Mesenchymal stem cell (in vitro differentiated cells and primary cell): Measurements from ENCODE around the gene UBE2F.

Experiments used
- DNase-seq: peaks from one replicate; pipeline ENCODE4 v3.0.0-alpha.2; 2013
- H2AFZ ChIP-seq: one replicate; pipeline ENCODE4 v1.6.1; 2013; ENCODE audit warnings: low read depth, mild to moderate bottlenecking, control low read depth, inconsistent platforms, low read length, moderate library complexity
- H2AK5ac ChIP-seq: 2 replicates; pipeline ENCODE4 v1.6.1; 2013; ENCODE audit warnings: low read length, moderate library complexity, mild to moderate bottlenecking, inconsistent platforms; ENCODE audit not compliant: severe bottlenecking
- H2BK120ac ChIP-seq: one replicate; pipeline ENCODE4 v1.6.1; 2013; ENCODE audit warnings: low read depth, mild to moderate bottlenecking, inconsistent platforms, low read length, moderate library complexity
- H2BK12ac ChIP-seq, 2 experiments: one replicate each; pipeline ENCODE4 v1.6.1; 2013; ENCODE audit warnings: inconsistent platforms in 2 of 2, low read length in 2 of 2, mild to moderate bottlenecking in 2 of 2, moderate library complexity in 2 of 2, control low read depth in 1 of 2
- H2BK15ac ChIP-seq: one replicate; pipeline ENCODE4 v1.6.1; 2013; ENCODE audit warnings: mild to moderate bottlenecking, low read depth, inconsistent platforms; ENCODE audit not compliant: poor library complexity, severe bottlenecking
- H2BK5ac ChIP-seq: 2 replicates; pipeline ENCODE4 v1.6.1; 2013; ENCODE audit warnings: low read depth, mild to moderate bottlenecking, low read length, control low read depth, inconsistent platforms; ENCODE audit not compliant: poor library complexity, severe bottlenecking
- H3K14ac ChIP-seq, 2 experiments: one replicate each; pipeline ENCODE4 v1.6.1; 2013; ENCODE audit warnings: inconsistent platforms in 2 of 2, low read length in 2 of 2, control low read depth in 1 of 2, mild to moderate bottlenecking in 1 of 2, moderate library complexity in 1 of 2
- H3K18ac ChIP-seq, 2 experiments: one replicate each; pipeline ENCODE4 v1.6.1; 2013; ENCODE audit warnings: inconsistent platforms in 2 of 2, low read length in 2 of 2, control low read depth in 1 of 2, low read depth in 1 of 2, mild to moderate bottlenecking in 1 of 2
- H3K23ac ChIP-seq, 2 experiments: one replicate each; pipeline ENCODE4 v1.6.1; 2013; ENCODE audit warnings: inconsistent platforms in 2 of 2, low read length in 2 of 2, mild to moderate bottlenecking in 2 of 2, moderate library complexity in 2 of 2, control low read depth in 1 of 2
- H3K27ac ChIP-seq: 2 replicates; pipeline ENCODE4 v1.5.1; 2013; ENCODE audit warnings: mild to moderate bottlenecking, moderate library complexity, low read length, control low read depth, inconsistent platforms; ENCODE audit not compliant: poor library complexity, severe bottlenecking
- H3K27me3 ChIP-seq, 2 experiments: 2 replicates each; pipeline versions ENCODE4 v1.6.1 to v1.7.0; 2013; ENCODE audit warnings: low read length in 2 of 2, mild to moderate bottlenecking in 2 of 2, moderate library complexity in 2 of 2, control low read depth in 1 of 2, inconsistent platforms in 1 of 2; ENCODE audit not compliant: control insufficient read depth in 1 of 2, insufficient read depth in 1 of 2
- H3K36me3 ChIP-seq, 2 experiments: 2 replicates each; pipeline versions ENCODE4 v1.6.1 to v1.7.0; 2013; ENCODE audit warnings: low read length in 2 of 2, control low read depth in 1 of 2, inconsistent platforms in 1 of 2, low read depth in 1 of 2, mild to moderate bottlenecking in 1 of 2; ENCODE audit not compliant: insufficient read depth in 2 of 2, control insufficient read depth in 1 of 2
- H3K4ac ChIP-seq, 2 experiments: one replicate each; pipeline ENCODE4 v1.6.1; 2013; ENCODE audit warnings: inconsistent platforms in 2 of 2, low read length in 2 of 2, mild to moderate bottlenecking in 2 of 2, moderate library complexity in 2 of 2, control low read depth in 1 of 2, low read depth in 1 of 2
- H3K4me1 ChIP-seq: 2 replicates; pipeline ENCODE4 v1.6.1; 2013; ENCODE audit warnings: low read depth, low read length, control low read depth; ENCODE audit not compliant: control insufficient read depth, insufficient read depth
- H3K4me2 ChIP-seq: 2 replicates; pipeline ENCODE4 v1.6.1; 2013; ENCODE audit warnings: low read length, mild to moderate bottlenecking, inconsistent platforms; ENCODE audit not compliant: poor library complexity, severe bottlenecking
- H3K4me3 ChIP-seq, 2 experiments: 2 replicates each; pipeline versions ENCODE4 v1.5.1 to v1.7.0; 2013; ENCODE audit warnings: low read length in 2 of 2, mild to moderate bottlenecking in 2 of 2, control low read depth in 1 of 2, low read depth in 1 of 2; ENCODE audit not compliant: insufficient read depth in 1 of 2
- H3K79me1 ChIP-seq: replicated peaks from 2 replicates; pipeline ENCODE4 v1.6.1; 2013; ENCODE audit warnings: mild to moderate bottlenecking, control low read depth, low read length, inconsistent platforms; ENCODE audit not compliant: poor library complexity, severe bottlenecking
- H3K9ac ChIP-seq: 2 replicates; pipeline ENCODE4 v1.7.0; 2013; ENCODE audit warnings: mild to moderate bottlenecking, low read length, moderate library complexity
- H3K9me3 ChIP-seq: 2 replicates; pipeline ENCODE4 v1.7.0; 2013; ENCODE audit warnings: mild to moderate bottlenecking, low read length; ENCODE audit not compliant: control insufficient read depth
- H4K8ac ChIP-seq: one replicate; pipeline ENCODE4 v1.6.1; 2013; ENCODE audit warnings: inconsistent platforms, mild to moderate bottlenecking, low read length, moderate library complexity
- H4K91ac ChIP-seq: one replicate; pipeline ENCODE4 v1.6.1; 2013; ENCODE audit warnings: mild to moderate bottlenecking, low read length, inconsistent platforms
- whole genome bisulfite sequencing: methylation state at CpG from one replicate; pipeline ENCODE4 v1.1.7; 2013; ENCODE audit warnings: mixed read lengths; 5-methylcytosine and 5-hydroxymethylcytosine counted together

The UBE2F gene

GRCh38 chr2:238084761-238085160 is 117.9 kb downstream of the UBE2F start:
- no peaks in the 10 kb centered on the region for H3K4me1 ChIP-seq
- H3K9me3 ChIP-seq, result no peaks in the 10 kb centered on the region
- no peak overlapping the region for H2BK12ac ChIP-seq
- H3K4ac ChIP-seq, result no peak overlapping the region
- H3K27ac ChIP-seq, result no peak overlapping the region
- H4K8ac ChIP-seq, result no peak overlapping the region
- H3K23ac ChIP-seq, result no peak overlapping the region
- peaks cover 35 to 37% of the 10 kb centered on the region in 2 experiments for H3K36me3 ChIP-seq
- no peak overlapping the region for H3K4me2 ChIP-seq
- H4K91ac ChIP-seq, result no peak overlapping the region
- no peak overlapping the region for H3K9ac ChIP-seq
- peaks cover 5% of the 10 kb centered on the region for H3K79me1 ChIP-seq
- H3K14ac ChIP-seq, result no peak overlapping the region
- no peak overlapping the region for H3K4me3 ChIP-seq
- H2AFZ ChIP-seq, result no peak overlapping the region
- no peak overlapping the region for H2BK120ac ChIP-seq
- no peaks in the 10 kb centered on the region for H3K27me3 ChIP-seq
- 100% methylated on average over 6 of the region's 7 CpGs for WGBS
- H3K18ac ChIP-seq, result no peak overlapping the region
- no peak overlapping the region for H2BK15ac ChIP-seq
- H2BK5ac ChIP-seq, result no peak overlapping the region
- H2AK5ac ChIP-seq, result no peak overlapping the region
- no peak for DNase-seq

- H2AK5ac ChIP-seq, result no peak overlapping the region
- no peaks in the 10 kb centered on the region for H3K79me1 ChIP-seq
- H3K18ac ChIP-seq, result no peak overlapping the region
- H3K36me3 ChIP-seq, result peaks cover 27 to 36% of the 10 kb centered on the region in 2 experiments
- no peak overlapping the region for H3K27ac ChIP-seq
- H3K14ac ChIP-seq, result no peak overlapping the region
- no peak overlapping the region for H3K23ac ChIP-seq
- no peak overlapping the region for H4K8ac ChIP-seq
- H4K91ac ChIP-seq, result no peak overlapping the region
- no peak overlapping the region for H2AFZ ChIP-seq
- H2BK120ac ChIP-seq, result no peak overlapping the region
- WGBS, result 100% methylated on average over 1 of the region's 3 CpGs
- no peak overlapping the region for H2BK12ac ChIP-seq
- DNase-seq, result no peak
- H3K27me3 ChIP-seq, result no peaks in the 10 kb centered on the region
- no peaks in the 10 kb centered on the region for H3K4me1 ChIP-seq
- H3K4me2 ChIP-seq, result no peak overlapping the region
- no peak overlapping the region for H2BK5ac ChIP-seq
- H3K4ac ChIP-seq, result no peak overlapping the region
- no peak overlapping the region for H2BK15ac ChIP-seq
- H3K9me3 ChIP-seq, result no peaks in the 10 kb centered on the region
- no peak overlapping the region for H3K4me3 ChIP-seq
- no peak overlapping the region for H3K9ac ChIP-seq
Measured at GRCh38 chr2:238085899-238086298, 119.1 kb downstream of the UBE2F start.

- Histone ChIP-seq H2AFZ (no peak overlapping the region), H2BK120ac (no peak overlapping the region), H3K27ac (no peak overlapping the region), H3K9me3 (no peaks in the 10 kb centered on the region), H3K4me2 (no peak overlapping the region), H3K79me1 (no peaks in the 10 kb centered on the region), H2BK15ac (no peak overlapping the region), H4K91ac (no peak overlapping the region), H3K9ac (no peak overlapping the region), H3K36me3 (peaks cover 20 to 23% of the 10 kb centered on the region in 2 experiments), H3K4me3 (no peak overlapping the region), H3K23ac (no peak overlapping the region), H3K4me1 (no peaks in the 10 kb centered on the region), H2AK5ac (no peak overlapping the region), H4K8ac (no peak overlapping the region), H2BK12ac (no peak overlapping the region), H3K14ac (no peak overlapping the region), H3K4ac (no peak overlapping the region), H3K27me3 (no peaks in the 10 kb centered on the region), H2BK5ac (no peak overlapping the region), H3K18ac (no peak overlapping the region)
- no peak for DNase-seq
- WGBS, result no CpG with 5 or more reads among the region's 2 CpGs
Measured at GRCh38 chr2:238087211-238087610, 120.4 kb downstream of the UBE2F start.

- WGBS, result 100% methylated on average over 4 of the region's 4 CpGs
- DNase-seq, result no peak
- Histone ChIP-seq H3K9me3 (no peaks in the 10 kb centered on the region), H3K4me3 (no peak overlapping the region), H2AFZ (no peak overlapping the region), H3K14ac (no peak overlapping the region), H2BK120ac (no peak overlapping the region), H3K23ac (no peak overlapping the region), H3K36me3 (peaks cover 4 to 21% of the 10 kb centered on the region in 2 experiments), H2BK12ac (no peak overlapping the region), H2BK5ac (no peak overlapping the region), H2AK5ac (no peak overlapping the region), H3K9ac (no peak overlapping the region), H3K4ac (no peak overlapping the region), H4K8ac (no peak overlapping the region), H3K18ac (no peak overlapping the region), H3K79me1 (no peaks in the 10 kb centered on the region), H3K27ac (no peak overlapping the region), H3K4me2 (no peak overlapping the region), H2BK15ac (no peak overlapping the region), H3K4me1 (peaks cover 1% of the 10 kb centered on the region), H3K27me3 (no peaks in the 10 kb centered on the region), H4K91ac (no peak overlapping the region)
Measured at GRCh38 chr2:238090887-238091286, 124.1 kb downstream of the UBE2F start.
